ENCODE measurements around the gene PTPRM. TPM values are rescaled to one million over a fixed set of nuclear protein-coding genes. Genes with fewer than 3 reads are reported as not detected.

Gene PTPRM
- total RNA-seq, 1 donor from 2014 or later, result 4.5 TPM

DNA sequence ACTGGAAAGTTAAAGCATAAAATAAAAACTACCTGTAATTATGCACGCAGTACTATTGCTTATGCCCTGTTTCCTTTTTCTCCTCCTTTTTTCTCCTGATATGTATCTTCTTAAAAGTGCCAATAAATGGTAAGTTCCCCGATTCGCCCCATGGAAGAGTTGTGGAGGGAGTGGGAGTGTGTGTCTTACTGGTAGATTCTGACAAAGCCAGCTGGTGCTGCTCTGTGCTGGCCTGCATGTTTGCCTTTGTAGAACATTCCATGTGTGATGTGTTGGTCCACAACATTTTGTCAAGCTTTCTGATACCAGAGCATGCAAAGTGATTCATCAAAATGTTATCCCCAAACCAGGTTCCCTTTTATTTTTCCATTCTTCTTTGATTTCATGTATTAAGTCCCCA lies 685.3 kb downstream of the PTPRM start:
- H3K27me3 Mint-ChIP-seq (ENCODE audit: low read depth), result no peaks in the 10 kb centered on the region
- no peaks in the 10 kb centered on the region for H3K4me1 Mint-ChIP-seq (ENCODE audit: low read depth)
- intact Hi-C loops (cut with micrococcal nuclease), result no loop called here
- no peaks in the 10 kb centered on the region for H3K9me3 Mint-ChIP-seq
- no peak for DNase-seq (ENCODE audit: low spot score)
- H3K27ac Mint-ChIP-seq, result no peak overlapping the region
- no peak overlapping the region for H3K4me3 Mint-ChIP-seq (ENCODE audit: low read depth)
- H3K36me3 Mint-ChIP-seq (ENCODE audit: low read depth), result no peaks in the 10 kb centered on the region

DNA sequence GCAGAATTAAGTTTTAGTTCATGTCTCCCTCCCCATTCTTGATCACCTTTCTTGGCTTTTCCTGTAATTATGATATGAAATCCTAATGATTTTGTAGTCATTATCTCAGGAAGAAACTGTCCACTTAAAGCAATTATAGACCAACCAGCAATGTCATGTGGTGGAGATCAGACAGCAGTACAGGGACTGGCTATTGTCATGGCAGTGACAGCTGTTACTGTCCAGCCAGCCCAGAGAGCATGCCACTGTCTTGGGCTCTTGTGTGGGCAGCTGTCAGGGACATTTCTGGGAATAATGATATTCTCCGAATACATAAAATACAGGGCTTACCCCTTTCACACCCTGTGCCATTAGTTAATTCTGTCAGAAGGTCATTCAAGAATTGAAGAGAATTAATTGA lies 686.8 kb downstream of the PTPRM start:
- DNase-seq (ENCODE audit: low spot score), result no peak
- Mint-ChIP-seq H3K4me3 (ENCODE audit: low read depth) (no peak overlapping the region), H3K27ac (no peak overlapping the region), H3K27me3 (ENCODE audit: low read depth) (no peaks in the 10 kb centered on the region), H3K4me1 (ENCODE audit: low read depth) (no peaks in the 10 kb centered on the region), H3K36me3 (ENCODE audit: low read depth) (no peaks in the 10 kb centered on the region), H3K9me3 (no peaks in the 10 kb centered on the region)
- intact Hi-C loops (cut with micrococcal nuclease), result no loop called here

DNA sequence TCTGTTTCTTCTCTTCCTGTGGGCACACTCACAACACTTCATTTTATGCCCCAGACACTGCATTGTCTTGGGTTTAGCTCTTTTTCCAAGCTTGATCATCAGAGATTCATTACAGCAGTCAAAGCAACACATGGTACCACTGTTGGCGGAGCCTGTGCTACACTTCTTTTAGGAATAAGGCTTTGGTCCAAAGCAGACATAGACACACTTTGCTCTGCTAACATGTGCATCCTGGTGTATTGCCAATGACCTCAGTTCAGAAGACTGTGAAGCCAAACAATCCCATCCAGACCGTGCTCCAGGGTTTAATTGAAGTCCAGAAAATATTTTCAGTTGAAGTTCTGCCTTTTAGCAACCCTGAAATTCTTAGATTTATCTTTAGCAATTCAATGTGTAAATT lies 687.5 kb downstream of the PTPRM start:
- Mint-ChIP-seq H3K36me3 (ENCODE audit: low read depth) (no peaks in the 10 kb centered on the region), H3K27me3 (ENCODE audit: low read depth) (no peaks in the 10 kb centered on the region), H3K4me3 (ENCODE audit: low read depth) (no peak overlapping the region), H3K9me3 (no peaks in the 10 kb centered on the region), H3K27ac (no peak overlapping the region), H3K4me1 (ENCODE audit: low read depth) (no peaks in the 10 kb centered on the region)
- intact Hi-C loops (cut with micrococcal nuclease), result no loop called here
- no peak for DNase-seq (ENCODE audit: low spot score)

DNA sequence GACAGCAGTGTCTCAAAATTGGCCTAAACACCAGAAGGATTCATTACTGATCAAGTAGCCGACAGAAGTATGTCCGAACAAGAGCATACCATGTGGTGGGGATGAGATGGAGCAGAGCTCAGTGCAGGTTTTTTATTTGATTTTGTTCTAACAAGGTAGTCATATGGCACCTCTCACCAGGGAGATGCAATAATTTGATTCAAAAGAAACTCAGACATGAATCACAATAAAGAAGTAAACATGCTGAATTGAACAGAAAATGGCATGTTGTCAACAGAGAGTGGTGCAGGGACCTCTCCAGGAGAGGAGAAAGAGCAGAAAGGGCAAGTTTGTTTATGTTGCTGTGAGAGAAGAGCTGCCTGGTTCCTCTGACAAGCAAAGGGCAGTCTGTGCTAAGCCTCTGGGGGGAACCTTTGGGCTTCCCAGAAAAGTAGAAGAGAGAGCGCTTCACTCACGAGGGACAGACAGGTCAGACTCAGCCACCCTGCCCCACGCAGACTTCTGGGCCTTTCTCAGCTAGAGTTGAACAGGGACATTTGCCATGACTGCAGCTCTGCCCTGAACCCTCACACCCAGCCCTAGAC lies 690.8 kb downstream of the PTPRM start:
- intact Hi-C loops (cut with micrococcal nuclease), result no loop called here
- no peak for DNase-seq (ENCODE audit: low spot score)
- Mint-ChIP-seq H3K9me3 (no peaks in the 10 kb centered on the region), H3K4me3 (ENCODE audit: low read depth) (no peak overlapping the region), H3K36me3 (ENCODE audit: low read depth) (no peaks in the 10 kb centered on the region), H3K27me3 (ENCODE audit: low read depth) (no peaks in the 10 kb centered on the region), H3K4me1 (ENCODE audit: low read depth) (no peaks in the 10 kb centered on the region), H3K27ac (no peak overlapping the region)

- Mint-ChIP-seq H3K4me1 (ENCODE audit: low read depth) (no peaks in the 10 kb centered on the region), H3K36me3 (ENCODE audit: low read depth) (no peaks in the 10 kb centered on the region), H3K4me3 (ENCODE audit: low read depth) (no peak overlapping the region), H3K27me3 (ENCODE audit: low read depth) (no peaks in the 10 kb centered on the region), H3K9me3 (no peaks in the 10 kb centered on the region), H3K27ac (no peak overlapping the region)
- no peak for DNase-seq (ENCODE audit: low spot score)
- intact Hi-C loops (cut with micrococcal nuclease), result no loop called here
These were observed 693.2 kb downstream of the PTPRM start for GRCh38 chr18:8260319-8260718.

DNA sequence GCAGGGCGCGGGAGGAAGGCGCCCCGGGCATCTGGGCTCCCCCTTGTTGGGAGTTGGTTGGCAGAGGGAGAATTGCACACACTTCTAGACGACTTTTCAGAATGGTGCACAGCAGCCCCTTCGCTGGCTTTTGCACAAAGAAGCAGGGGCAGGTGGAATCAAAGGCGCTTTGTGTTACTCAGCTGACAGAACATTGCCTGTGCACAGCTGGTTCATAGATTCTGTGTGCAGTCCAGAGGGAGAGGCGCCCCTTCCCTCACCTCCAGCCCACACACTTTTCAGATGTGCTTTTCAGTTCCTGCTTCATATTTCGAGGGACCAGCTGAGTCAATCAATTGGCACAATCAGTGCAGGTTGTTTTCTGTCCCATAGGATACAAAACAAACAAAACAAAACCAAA lies 693.7 kb downstream of the PTPRM start:
- Mint-ChIP-seq H3K4me1 (ENCODE audit: low read depth) (no peaks in the 10 kb centered on the region), H3K36me3 (ENCODE audit: low read depth) (no peaks in the 10 kb centered on the region), H3K4me3 (ENCODE audit: low read depth) (no peak overlapping the region), H3K27ac (no peak overlapping the region), H3K27me3 (ENCODE audit: low read depth) (no peaks in the 10 kb centered on the region), H3K9me3 (no peaks in the 10 kb centered on the region)
- intact Hi-C loops (cut with micrococcal nuclease), result no loop called here
- no peak for DNase-seq (ENCODE audit: low spot score)

DNA sequence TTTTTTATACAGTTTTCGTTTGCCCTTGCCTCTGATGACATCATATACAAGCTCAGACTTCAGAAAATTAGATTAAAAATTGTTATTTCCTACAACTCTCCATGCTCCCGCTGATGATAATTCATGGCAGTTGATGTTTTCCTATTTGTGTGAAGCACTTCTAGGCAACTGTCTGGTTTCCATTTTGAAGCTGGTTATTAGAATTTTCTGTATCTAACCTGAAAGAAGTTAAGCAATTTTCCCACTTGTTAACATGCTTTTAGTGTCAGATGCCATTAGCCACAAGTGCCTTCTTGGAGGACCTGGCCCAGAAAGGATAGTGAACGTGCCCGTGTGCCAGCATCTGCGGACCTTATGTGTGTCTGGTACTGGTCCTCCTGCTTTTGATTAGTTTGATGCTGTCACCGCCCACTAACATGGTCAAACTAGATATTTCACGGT lies 694.6 kb downstream of the PTPRM start:
- Mint-ChIP-seq H3K27me3 (ENCODE audit: low read depth) (no peaks in the 10 kb centered on the region), H3K36me3 (ENCODE audit: low read depth) (no peaks in the 10 kb centered on the region), H3K27ac (no peak overlapping the region), H3K4me1 (ENCODE audit: low read depth) (no peaks in the 10 kb centered on the region), H3K9me3 (no peaks in the 10 kb centered on the region), H3K4me3 (ENCODE audit: low read depth) (no peak overlapping the region)
- DNase-seq (ENCODE audit: low spot score), result no peak
- intact Hi-C loops (cut with micrococcal nuclease), result no loop called here

- no peaks in the 10 kb centered on the region for H3K9me3 Mint-ChIP-seq
- no peaks in the 10 kb centered on the region for H3K4me1 Mint-ChIP-seq (ENCODE audit: low read depth)
- no peak overlapping the region for H3K27ac Mint-ChIP-seq
- no peaks in the 10 kb centered on the region for H3K27me3 Mint-ChIP-seq (ENCODE audit: low read depth)
- no peaks in the 10 kb centered on the region for H3K36me3 Mint-ChIP-seq (ENCODE audit: low read depth)
- intact Hi-C loops (cut with micrococcal nuclease), result no loop called here
- no peak overlapping the region for H3K4me3 Mint-ChIP-seq (ENCODE audit: low read depth)
- no peak for DNase-seq (ENCODE audit: low spot score)
These were observed 695.1 kb downstream of the PTPRM start for GRCh38 chr18:8262221-8262620.

DNA sequence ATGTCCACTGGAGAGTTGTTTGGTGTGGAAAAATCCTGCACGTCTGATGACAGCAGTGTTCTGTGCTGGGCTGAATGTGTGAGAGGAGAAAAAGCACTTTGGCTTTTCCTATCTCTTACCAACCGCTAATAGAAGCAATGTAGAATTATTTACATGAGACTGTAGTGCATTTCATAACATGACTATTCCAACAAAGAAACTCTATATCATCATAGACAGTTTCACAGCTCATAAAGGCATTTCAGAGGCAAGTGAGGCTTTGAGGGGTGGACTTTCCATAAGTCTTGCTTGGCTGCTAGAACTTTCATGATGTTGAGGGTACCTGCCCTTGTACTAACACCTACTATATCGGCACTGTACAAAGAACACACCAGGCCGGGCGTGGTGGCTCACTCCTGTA lies 697.0 kb downstream of the PTPRM start:
- intact Hi-C loops (cut with micrococcal nuclease), result no loop called here
- Mint-ChIP-seq H3K9me3 (no peaks in the 10 kb centered on the region), H3K4me3 (ENCODE audit: low read depth) (no peak overlapping the region), H3K36me3 (ENCODE audit: low read depth) (no peaks in the 10 kb centered on the region), H3K27ac (no peak overlapping the region), H3K27me3 (ENCODE audit: low read depth) (no peaks in the 10 kb centered on the region), H3K4me1 (ENCODE audit: low read depth) (no peaks in the 10 kb centered on the region)
- DNase-seq (ENCODE audit: low spot score), result no peak

DNA sequence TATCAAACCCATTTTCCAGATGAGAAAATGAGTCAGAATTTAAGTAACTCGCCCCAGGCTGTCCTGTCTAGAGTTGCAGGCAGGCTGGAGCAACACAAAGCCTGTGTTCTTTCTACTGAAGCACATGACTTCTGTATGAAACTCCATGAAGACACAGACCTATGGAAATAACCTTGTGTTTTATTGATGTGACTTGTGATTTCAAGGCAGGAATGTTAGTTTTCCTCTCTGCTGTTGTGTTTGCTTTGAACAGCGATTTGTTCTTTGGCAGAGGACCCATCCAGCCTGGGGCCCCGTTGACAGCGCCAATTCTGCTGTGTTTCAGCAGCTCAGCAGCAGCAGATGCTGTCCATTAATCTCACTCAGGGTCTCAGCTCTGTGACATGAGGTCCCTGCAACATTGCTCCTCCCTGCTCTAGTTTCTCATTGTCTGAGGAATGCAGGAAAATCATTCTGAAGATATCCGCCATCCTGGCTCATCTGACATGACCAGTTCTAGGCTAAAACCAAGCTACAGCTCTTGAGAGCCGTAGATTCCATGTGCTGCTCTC lies 697.8 kb downstream of the PTPRM start:
- intact Hi-C loops (cut with micrococcal nuclease), result no loop called here
- H3K36me3 Mint-ChIP-seq (ENCODE audit: low read depth), result no peaks in the 10 kb centered on the region
- no peaks in the 10 kb centered on the region for H3K9me3 Mint-ChIP-seq
- H3K4me3 Mint-ChIP-seq (ENCODE audit: low read depth), result no peak overlapping the region
- no peaks in the 10 kb centered on the region for H3K4me1 Mint-ChIP-seq (ENCODE audit: low read depth)
- no peak for DNase-seq (ENCODE audit: low spot score)
- no peak overlapping the region for H3K27ac Mint-ChIP-seq
- H3K27me3 Mint-ChIP-seq (ENCODE audit: low read depth), result no peaks in the 10 kb centered on the region

DNA sequence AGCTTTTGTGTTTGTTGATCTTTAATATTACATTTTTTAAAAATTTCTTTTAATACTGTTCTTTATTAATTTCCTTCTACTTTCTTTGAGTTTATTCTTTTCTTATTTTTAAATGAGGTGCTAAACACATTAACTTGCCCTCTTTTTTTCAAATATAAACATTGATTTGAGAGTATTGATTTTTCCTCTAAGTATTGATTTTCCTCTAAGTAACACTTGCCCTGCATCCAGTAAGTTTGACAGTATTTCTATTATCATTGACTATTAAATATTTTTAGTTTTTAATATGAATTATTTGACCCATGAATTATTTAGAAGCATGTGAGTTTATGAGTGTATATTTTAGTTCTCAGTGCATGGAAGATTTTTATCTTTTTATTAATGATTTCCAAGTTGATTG lies 705.1 kb downstream of the PTPRM start:
- intact Hi-C loops (cut with micrococcal nuclease), result no loop called here
- H3K4me3 Mint-ChIP-seq (ENCODE audit: low read depth), result no peak overlapping the region
- H3K4me1 Mint-ChIP-seq (ENCODE audit: low read depth), result no peaks in the 10 kb centered on the region
- no peak overlapping the region for H3K27ac Mint-ChIP-seq
- H3K9me3 Mint-ChIP-seq, result no peaks in the 10 kb centered on the region
- no peaks in the 10 kb centered on the region for H3K36me3 Mint-ChIP-seq (ENCODE audit: low read depth)
- DNase-seq (ENCODE audit: low spot score), result no peak
- no peaks in the 10 kb centered on the region for H3K27me3 Mint-ChIP-seq (ENCODE audit: low read depth)

DNA sequence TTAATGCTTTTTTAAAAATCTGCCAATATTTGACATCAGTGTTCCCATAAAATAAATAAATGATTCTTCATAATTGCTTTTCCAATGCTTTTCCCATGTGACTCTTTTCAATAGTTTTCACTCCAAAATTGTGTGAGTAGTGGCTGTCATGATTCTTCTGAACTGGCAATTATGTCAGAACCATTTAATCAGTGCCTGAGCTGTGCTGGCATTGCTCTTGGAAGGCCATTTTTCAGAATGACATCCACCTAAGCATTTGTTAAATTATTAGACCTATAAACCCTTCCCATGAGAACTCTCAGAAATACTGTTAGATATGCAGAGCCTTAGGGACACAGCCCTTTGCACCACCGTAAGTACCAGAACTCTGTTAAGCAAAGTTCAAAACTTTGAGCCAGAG lies 707.3 kb downstream of the PTPRM start:
- Mint-ChIP-seq H3K36me3 (ENCODE audit: low read depth) (no peaks in the 10 kb centered on the region), H3K4me1 (ENCODE audit: low read depth) (no peaks in the 10 kb centered on the region), H3K27me3 (ENCODE audit: low read depth) (no peaks in the 10 kb centered on the region), H3K27ac (no peak overlapping the region), H3K9me3 (no peaks in the 10 kb centered on the region), H3K4me3 (ENCODE audit: low read depth) (no peak overlapping the region)
- no peak for DNase-seq (ENCODE audit: low spot score)
- intact Hi-C loops (cut with micrococcal nuclease), result no loop called here

GRCh38 chr18:8276406-8276805 lies 709.3 kb downstream of the PTPRM start:
- intact Hi-C loops (cut with micrococcal nuclease), result no loop called here
- Mint-ChIP-seq H3K36me3 (ENCODE audit: low read depth) (no peaks in the 10 kb centered on the region), H3K9me3 (no peaks in the 10 kb centered on the region), H3K4me3 (ENCODE audit: low read depth) (no peak overlapping the region), H3K27me3 (ENCODE audit: low read depth) (no peaks in the 10 kb centered on the region), H3K4me1 (ENCODE audit: low read depth) (no peaks in the 10 kb centered on the region), H3K27ac (no peak overlapping the region)
- DNase-seq (ENCODE audit: low spot score), result no peak

- Mint-ChIP-seq H3K27ac (no peak overlapping the region), H3K27me3 (ENCODE audit: low read depth) (no peaks in the 10 kb centered on the region), H3K4me1 (ENCODE audit: low read depth) (no peaks in the 10 kb centered on the region), H3K36me3 (ENCODE audit: low read depth) (no peaks in the 10 kb centered on the region), H3K4me3 (ENCODE audit: low read depth) (no peak overlapping the region), H3K9me3 (no peaks in the 10 kb centered on the region)
- intact Hi-C loops (cut with micrococcal nuclease), result no loop called here
- DNase-seq (ENCODE audit: low spot score), result no peak
These were observed 710.2 kb downstream of the PTPRM start for GRCh38 chr18:8277270-8277669.

Measured in activated T-helper 2 cell treated with anti-CD3 and anti-CD28 coated beads, Interferon-gamma antibody, Interleukin-2, Interleukin-4, amounts not matched to agents 10 μg/mL and 5 μg/mL and 100 μg/mL, durations not matched to agents 14 hours and 24 hours and 36 hours (primary cell).